Measurements from ENCODE around the gene TRAPPC6A. TPM values are rescaled to one million over a fixed set of nuclear protein-coding genes. Genes with fewer than 3 reads are reported as not detected.

TRAPPC6A gene
- total RNA-seq, 1 donor from 2014 or later: 2.9 TPM

- FAIRE-seq (no peak), DNase-seq (ENCODE audit: low spot score in 2 of 2) (no peak)
These were observed 62.0 kb downstream of the TRAPPC6A start for GRCh38 chr19:45115809-45116615.

- DNase-seq (ENCODE audit: low spot score in 2 of 2) (no peak), FAIRE-seq (no peak)
These were observed 63.9 kb downstream of the TRAPPC6A start for GRCh38 chr19:45114116-45114515.

- FAIRE-seq (no peak), DNase-seq (ENCODE audit: low spot score in 2 of 2) (no peak)
These were observed 64.4 kb downstream of the TRAPPC6A start for GRCh38 chr19:45113628-45114027.

Other genes starting within 250 kb of the TRAPPC6A start
- gene APOC4, start 236.0 kb downstream of the TRAPPC6A start, total RNA-seq: not detected
- gene APOC2, start 232.2 kb downstream of the TRAPPC6A start, total RNA-seq: 0.41 TPM
- 35.1 TPM for gene CLPTM1, start 222.9 kb downstream of the TRAPPC6A start, total RNA-seq
- gene RELB, start 176.8 kb downstream of the TRAPPC6A start, total RNA-seq: 0.41 TPM
- gene CLASRP, start 139.2 kb downstream of the TRAPPC6A start, total RNA-seq: 5.3 TPM
- under 0.01 TPM for gene ZNF296, start 101.8 kb downstream of the TRAPPC6A start, total RNA-seq
- 11.8 TPM for gene GEMIN7, start 99.0 kb downstream of the TRAPPC6A start, total RNA-seq
- gene PPP1R37, start 85.1 kb downstream of the TRAPPC6A start, total RNA-seq: 24.1 TPM
- gene NKPD1, start 17.3 kb downstream of the TRAPPC6A start, total RNA-seq: 1.2 TPM
- 3.3 TPM for gene BLOC1S3, start 547 bp upstream of the TRAPPC6A start, total RNA-seq
- gene EXOC3L2, start 67.2 kb upstream of the TRAPPC6A start, total RNA-seq: not detected
- gene MARK4, start 73.0 kb upstream of the TRAPPC6A start, total RNA-seq: 32.6 TPM
- gene CKM, start 144.6 kb upstream of the TRAPPC6A start, total RNA-seq: not detected
- 0.41 TPM for gene KLC3, start 162.5 kb upstream of the TRAPPC6A start, total RNA-seq
- 14.3 TPM for gene ERCC2, start 192.3 kb upstream of the TRAPPC6A start, total RNA-seq
- under 0.01 TPM for gene PPP1R13L, start 226.8 kb upstream of the TRAPPC6A start, total RNA-seq
- 3.7 TPM for gene POLR1G, start 228.4 kb upstream of the TRAPPC6A start, total RNA-seq
- 55.0 TPM for gene ERCC1, start 245.7 kb upstream of the TRAPPC6A start, total RNA-seq

Measured in frontal cortex (tissue), 4 donors.